ENCODE results near the gene SORCS2.

- TF ChIP-seq CTCF (conservative IDR thresholded peaks at IDR 0.05; ENCODE audit: low read length) (no peak), EZH2phosphoT487 (IDR thresholded peaks at IDR 0.05; ENCODE audit: borderline replicate concordance, low read depth, low read length) (no peak)
Measured at GRCh38 chr4:7785017-7785416, 592.7 kb downstream of the SORCS2 start.

Data from OCI-LY7 (cell line).